GM13976 (cell line): ENCODE results near the gene DCXR.

ENCODE experiments used
- DNase-seq: peaks from one replicate; pipeline ENCODE4 v3.0.0; 2012; ENCODE audit warnings: low spot score
- in situ Hi-C: fragments of 300-500 bp; cut with MboI; formaldehyde crosslinking; loops from one replicate; pipeline ENCODE4 v1.12.0; 2022; ENCODE audit warnings: low sequenced_read_pairs, mixed read lengths, inconsistent platforms; ENCODE audit not compliant: unreplicated experiment
- TF ChIP-seq, protein P1 (sequence below): IDR thresholded peaks from 2 replicates; pipeline ENCODE4 v1.5.1; 2012; ENCODE audit warnings: borderline replicate concordance, mild to moderate bottlenecking; ENCODE audit not compliant: insufficient read depth; ENCODE audit errors: extremely low read depth, missing control alignments, control extremely low read depth

DCXR gene

DNA sequence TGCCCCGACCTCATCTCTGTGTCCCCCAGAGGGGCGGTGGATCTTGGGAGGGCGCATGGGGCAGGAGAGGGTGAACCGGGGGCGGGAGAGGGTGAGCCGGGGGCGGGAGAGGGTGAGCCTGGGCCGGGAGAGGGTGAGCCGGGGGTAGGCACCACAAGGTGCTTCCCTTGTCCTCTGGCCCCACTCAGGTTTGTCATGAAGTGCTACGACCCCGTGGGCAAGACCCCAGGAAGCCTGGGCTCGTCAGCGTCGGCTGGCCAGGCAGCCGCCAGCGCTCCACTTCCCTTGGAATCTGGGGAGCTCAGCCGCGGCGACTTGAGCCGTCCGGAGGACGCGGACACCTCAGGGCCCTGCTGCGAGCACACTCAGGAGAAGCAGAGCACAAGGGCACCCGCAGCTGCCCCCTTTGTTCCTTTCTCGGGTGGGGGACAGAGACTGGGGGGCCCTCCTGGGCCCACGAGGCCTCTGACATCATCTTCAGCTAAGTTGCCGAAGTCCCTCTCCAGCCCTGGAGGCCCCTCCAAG is 41.2 kb downstream of the DCXR start:
- in situ Hi-C loops, result no loop called here
- TF ChIP-seq, protein P1, sequence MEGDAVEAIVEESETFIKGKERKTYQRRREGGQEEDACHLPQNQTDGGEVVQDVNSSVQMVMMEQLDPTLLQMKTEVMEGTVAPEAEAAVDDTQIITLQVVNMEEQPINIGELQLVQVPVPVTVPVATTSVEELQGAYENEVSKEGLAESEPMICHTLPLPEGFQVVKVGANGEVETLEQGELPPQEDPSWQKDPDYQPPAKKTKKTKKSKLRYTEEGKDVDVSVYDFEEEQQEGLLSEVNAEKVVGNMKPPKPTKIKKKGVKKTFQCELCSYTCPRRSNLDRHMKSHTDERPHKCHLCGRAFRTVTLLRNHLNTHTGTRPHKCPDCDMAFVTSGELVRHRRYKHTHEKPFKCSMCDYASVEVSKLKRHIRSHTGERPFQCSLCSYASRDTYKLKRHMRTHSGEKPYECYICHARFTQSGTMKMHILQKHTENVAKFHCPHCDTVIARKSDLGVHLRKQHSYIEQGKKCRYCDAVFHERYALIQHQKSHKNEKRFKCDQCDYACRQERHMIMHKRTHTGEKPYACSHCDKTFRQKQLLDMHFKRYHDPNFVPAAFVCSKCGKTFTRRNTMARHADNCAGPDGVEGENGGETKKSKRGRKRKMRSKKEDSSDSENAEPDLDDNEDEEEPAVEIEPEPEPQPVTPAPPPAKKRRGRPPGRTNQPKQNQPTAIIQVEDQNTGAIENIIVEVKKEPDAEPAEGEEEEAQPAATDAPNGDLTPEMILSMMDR, result no peak
- DNase-seq, result no peak

DNA sequence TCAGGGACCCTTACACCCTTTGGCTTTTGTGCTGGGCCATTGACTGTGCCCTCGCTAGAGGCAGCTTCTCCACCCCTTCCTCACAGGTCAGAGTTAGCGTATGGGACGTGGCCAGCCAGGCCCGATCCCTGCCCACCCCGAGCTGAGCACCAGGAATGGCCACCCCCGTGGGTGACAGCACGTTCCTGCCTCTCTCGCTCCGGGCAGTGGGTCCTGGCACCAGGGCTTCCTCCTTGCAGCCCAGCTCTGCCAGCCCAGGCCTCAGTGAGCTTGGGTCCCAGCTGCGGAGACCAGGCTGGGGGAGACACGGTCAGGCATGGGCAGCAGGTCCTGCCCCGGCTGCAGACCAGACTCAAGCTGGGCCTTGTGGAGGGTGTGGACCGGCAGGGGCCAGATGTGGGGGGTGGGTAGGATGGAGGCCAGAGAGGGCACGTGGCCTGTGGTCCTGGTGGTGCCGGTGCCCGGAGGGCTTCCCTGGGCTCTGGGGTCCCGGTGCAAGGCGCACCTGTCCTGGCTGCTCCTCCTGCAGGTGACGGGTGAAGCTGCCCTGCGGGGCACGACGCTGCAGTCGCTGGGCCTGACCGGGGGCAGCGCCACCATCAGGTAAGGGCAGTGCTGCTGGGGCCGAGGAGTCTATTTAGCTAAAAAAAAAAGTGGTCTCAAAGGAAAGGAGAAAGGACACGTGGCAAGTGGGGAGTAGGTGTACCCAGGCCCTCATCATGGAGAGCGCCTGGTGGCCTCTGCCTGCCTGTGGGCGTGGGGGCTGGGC is 41.9 kb downstream of the DCXR start:
- in situ Hi-C loops, result no loop called here
- DNase-seq, result no peak
- TF ChIP-seq, protein P1, result no peak

DNA sequence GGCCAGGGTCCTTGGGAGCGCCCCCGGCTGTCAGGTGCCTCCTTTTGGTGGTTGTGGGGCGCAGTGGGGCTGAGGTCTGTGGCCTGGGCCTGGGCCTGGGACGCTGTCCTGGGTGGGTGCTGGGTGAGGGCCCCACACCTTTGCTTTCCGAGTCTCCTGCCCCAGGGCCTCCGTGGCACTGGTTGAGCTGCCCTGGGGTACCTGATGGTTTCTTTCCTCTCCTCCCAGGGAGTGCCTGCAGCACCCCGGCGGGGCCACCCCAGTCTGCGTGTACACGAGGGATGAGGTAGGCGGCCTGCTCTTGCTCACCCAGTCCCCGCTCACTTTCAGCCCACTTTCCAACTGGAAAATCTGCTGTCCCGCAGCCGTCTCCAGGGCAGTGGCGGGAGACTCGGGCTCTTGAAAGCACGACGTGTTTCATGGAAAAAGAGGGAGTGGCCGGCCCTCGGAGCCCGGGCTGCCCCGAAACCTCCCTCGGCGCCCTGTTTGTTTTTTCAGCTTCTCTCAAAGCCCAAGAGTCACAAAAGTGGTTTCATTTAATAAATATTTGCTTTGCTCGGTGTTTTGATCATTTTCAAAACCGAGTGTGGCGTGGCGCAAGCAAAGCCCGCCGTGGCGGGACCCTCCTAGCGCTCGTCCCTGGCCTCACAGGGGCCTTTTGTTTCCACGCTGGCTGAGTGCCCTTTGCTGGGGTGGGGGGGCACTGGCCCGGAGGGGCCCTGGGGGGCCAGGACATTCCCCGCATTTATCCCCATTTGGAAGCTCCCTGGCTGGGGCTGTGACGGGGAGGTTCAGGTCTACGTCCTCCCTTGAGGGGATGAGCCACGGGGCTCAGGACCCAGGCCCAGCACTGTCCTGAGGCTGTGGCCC is 42.7 kb downstream of the DCXR start:
- no peak for DNase-seq
- in situ Hi-C loops, result no loop called here
- TF ChIP-seq, protein P1, result no peak

DNA sequence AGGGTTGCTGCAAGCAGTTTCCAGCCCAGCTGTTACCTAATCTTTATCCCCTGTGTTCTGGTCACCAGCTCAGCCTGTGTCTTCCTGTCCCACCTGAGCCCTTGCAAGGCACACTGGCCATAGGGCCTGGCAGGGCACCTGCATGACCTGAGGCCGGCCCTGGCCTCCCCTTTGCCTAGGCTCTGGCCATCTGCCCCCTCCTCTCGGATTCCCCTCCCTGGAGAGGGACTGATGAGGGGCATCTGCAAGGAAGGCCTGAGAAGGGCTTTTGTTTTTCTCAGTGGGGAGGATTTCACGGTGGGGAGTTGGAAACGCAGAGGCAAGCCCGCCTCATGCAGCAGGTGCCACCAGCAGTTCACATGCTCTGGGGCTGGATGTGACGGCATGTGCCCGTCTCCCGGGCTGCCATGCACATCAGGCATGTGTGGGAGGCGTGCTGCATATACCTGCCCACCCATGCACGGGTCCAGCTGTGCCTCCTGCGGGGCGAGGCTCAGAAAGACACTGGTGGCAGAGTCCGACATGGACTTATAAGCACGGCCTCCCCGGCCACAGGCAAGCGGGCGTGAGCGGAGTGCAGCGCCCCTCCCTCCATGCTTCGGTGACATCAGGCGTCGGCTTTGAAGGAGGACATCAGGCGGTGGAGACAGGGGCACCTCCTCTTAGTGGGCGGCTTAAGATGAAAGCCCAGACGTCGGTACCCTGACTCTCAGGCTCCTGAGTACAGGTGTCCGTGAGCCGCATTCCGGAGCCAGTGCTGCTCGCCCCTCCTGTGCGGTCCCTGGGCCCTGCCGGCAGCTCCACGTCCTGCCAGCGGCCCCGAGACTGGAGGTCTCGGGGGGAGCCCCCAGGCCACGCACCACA is 43.5 kb downstream of the DCXR start:
- no peak for DNase-seq
- in situ Hi-C loops, result no loop called here
- TF ChIP-seq, protein P1, result no peak

DNA sequence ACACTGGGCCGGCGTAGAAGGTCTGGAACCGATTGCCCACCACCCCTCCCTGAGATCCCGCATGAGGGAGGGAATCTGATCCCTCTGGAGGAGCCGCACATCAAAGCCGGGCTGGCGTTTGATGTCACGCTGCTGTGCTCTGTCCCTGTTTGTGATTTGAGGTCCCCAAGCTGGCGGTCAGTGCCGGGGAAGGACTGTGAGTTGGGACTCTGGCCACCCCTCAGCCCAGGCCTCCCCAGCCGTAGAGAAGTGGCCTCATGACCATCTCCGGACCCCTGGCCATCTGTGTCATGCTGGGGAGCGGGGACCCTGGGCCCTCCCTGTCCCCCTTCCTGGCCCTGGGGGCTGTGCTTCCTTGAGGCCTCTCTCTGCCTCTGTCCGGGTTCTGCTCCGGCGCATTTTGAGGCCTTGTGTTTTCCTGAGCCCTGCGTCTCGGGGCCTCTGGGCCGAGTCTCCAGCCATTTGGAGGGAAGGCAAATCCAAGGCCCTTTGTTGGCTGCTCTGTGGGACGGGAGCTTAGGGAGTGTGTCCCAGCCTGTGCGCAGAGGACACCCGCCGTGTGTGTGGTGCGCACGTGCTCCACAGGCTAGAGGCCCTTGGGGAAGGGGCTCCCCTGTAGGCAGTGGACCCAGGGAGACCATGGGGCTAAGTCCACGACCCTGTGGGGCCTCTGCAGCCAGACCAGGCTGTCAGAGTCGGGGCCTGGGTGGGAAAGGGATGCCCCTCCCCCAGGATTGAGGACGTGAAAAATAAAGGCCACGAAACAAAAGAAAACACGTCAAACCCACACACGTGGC is 45.0 kb downstream of the DCXR start:
- TF ChIP-seq, protein P1, result no peak
- in situ Hi-C loops, result no loop called here
- no peak for DNase-seq
